ENCODE data around the gene SMG5. TPM values are rescaled to one million over a fixed set of nuclear protein-coding genes. Genes with fewer than 3 reads are reported as not detected.

SMG5 gene
- total RNA-seq, 4 donors from 2014 or later: 58.0 to 85.8 (median 67.5) TPM

DNA sequence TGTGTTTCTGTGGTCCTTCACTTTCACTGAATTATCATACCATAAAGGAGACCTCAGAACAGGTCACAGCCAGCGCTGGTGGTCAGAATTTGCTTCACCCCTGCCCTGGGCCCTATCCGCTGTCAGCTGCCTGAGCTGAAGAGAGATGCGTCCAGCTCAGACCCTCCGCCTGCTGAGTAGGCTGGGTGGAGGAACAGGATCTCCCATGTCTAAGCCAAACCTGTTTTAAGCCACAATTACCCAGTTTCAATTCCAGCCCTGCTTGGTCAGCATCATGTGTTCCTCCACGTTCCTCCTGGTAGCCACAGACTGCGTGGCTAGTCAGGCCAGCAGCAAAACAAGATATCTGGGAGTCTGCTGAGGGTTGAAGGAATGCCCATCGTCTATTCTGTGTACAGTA lies 54.1 kb downstream of the SMG5 start:
- Histone ChIP-seq H3K27me3 (no peaks in the 10 kb centered on the region), H3K36me3 (peaks cover 0 to 68% (median 0%) of the 10 kb centered on the region in 3 donors), H3K27ac (no peak overlapping the region), H3K9me3 (no peaks in the 10 kb centered on the region), H3K4me3 (no peak overlapping the region), H3K4me1 (peaks cover 0 to 18% (median 3%) of the 10 kb centered on the region in 4 donors)
- TF ChIP-seq, protein P1, sequence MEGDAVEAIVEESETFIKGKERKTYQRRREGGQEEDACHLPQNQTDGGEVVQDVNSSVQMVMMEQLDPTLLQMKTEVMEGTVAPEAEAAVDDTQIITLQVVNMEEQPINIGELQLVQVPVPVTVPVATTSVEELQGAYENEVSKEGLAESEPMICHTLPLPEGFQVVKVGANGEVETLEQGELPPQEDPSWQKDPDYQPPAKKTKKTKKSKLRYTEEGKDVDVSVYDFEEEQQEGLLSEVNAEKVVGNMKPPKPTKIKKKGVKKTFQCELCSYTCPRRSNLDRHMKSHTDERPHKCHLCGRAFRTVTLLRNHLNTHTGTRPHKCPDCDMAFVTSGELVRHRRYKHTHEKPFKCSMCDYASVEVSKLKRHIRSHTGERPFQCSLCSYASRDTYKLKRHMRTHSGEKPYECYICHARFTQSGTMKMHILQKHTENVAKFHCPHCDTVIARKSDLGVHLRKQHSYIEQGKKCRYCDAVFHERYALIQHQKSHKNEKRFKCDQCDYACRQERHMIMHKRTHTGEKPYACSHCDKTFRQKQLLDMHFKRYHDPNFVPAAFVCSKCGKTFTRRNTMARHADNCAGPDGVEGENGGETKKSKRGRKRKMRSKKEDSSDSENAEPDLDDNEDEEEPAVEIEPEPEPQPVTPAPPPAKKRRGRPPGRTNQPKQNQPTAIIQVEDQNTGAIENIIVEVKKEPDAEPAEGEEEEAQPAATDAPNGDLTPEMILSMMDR (IDR thresholded peaks at IDR 0.05): no peak
- TF ChIP-seq EP300 (IDR thresholded peaks at IDR 0.05): no peak
- no peak for TF ChIP-seq POLR2A (IDR thresholded peaks at IDR 0.05)
- no peak for DNase-seq (ENCODE audit: low spot score in 2 of 2)
- WGBS, 2 donors: 63 to 85% methylated on average over 7 of the region's 7 CpGs

DNA sequence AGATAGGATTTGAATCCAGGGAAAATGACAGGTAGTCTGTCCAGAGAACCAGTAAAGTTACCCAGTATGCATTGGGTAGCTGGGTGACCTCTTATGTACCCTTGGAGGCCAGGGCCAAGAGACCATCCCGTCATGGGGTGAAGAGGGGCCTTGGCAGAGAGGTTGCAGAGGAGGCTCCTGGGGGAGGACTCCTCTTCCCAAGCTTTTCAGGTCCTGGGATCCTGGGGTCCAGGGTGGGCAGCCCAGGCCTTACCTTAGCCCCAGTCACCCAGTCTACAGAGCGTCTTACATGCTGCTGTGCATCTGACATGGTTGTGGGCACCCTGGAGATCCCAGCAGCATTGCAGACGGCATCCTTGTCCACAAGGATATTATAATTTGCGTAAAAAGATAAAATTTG lies 55.8 kb downstream of the SMG5 start:
- Histone ChIP-seq H3K4me1 (peaks cover 0 to 18% (median 3%) of the 10 kb centered on the region in 4 donors), H3K36me3 (peaks cover 0 to 71% (median 3%) of the 10 kb centered on the region in 3 donors), H3K9me3 (no peaks in the 10 kb centered on the region), H3K27me3 (no peaks in the 10 kb centered on the region), H3K27ac (no peak overlapping the region), H3K4me3 (no peak overlapping the region)
- WGBS, 2 donors: 76 to 87% methylated on average over 4 of the region's 4 CpGs
- TF ChIP-seq, protein P1 (IDR thresholded peaks at IDR 0.05): no peak
- DNase-seq (ENCODE audit: low spot score in 2 of 2): no peak

DNA sequence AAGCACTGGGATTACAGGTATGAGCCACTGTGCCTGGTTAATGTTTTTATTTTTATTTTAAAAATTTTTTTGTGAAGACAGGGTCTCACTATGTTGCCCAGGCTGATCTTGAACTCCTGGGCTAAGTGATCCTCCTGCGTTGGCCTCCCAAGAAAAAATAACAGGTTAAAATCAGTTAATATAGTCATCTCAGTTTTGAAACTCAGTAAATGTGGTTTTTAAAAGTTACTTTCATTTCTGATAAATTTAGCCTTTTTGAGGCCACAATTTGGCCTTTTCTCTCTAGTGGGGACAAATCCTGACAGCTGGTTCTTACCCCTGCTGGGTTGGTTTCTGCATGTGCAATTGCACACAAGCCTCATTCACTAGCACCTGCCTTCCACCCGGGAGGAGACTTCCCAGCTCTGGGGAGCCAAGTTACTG lies 56.5 kb downstream of the SMG5 start:
- 65 to 68% methylated on average over 2 of the region's 2 CpGs for WGBS, 2 donors
- H3K27ac ChIP-seq: peak overlapping the region in 2 of 4 donors; percentile 10 to 71
- TF ChIP-seq EP300 (IDR thresholded peaks at IDR 0.05) (no peak), POLR2A (IDR thresholded peaks at IDR 0.05) (no peak)
- TF ChIP-seq, protein P1 (IDR thresholded peaks at IDR 0.05): no peak
- no peaks in the 10 kb centered on the region for H3K9me3 ChIP-seq
- H3K36me3 ChIP-seq: peaks cover 0 to 74% (median 3%) of the 10 kb centered on the region in 3 donors
- no peak overlapping the region for H3K4me3 ChIP-seq
- no peak for DNase-seq (ENCODE audit: low spot score in 2 of 2)
- H3K27me3 ChIP-seq: no peaks in the 10 kb centered on the region
- peaks cover 0 to 18% (median 3%) of the 10 kb centered on the region in 4 donors for H3K4me1 ChIP-seq

DNA sequence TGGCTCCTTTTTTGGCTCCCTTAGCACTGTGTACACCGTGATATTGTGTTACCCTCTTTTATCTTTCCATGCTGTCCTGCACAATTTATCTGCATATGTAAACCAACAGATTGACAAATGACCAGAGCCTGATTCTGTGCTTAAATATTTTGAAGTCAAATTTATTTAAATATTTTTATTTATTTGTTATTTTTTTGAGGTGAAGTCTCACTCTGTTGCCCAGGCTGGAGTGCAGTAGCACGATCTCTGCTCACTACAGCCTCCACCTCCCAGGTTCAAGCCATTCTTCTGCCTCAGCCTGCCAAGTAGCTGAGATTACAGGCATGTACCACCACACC lies 57.0 kb downstream of the SMG5 start:
- no peak for DNase-seq (ENCODE audit: low spot score in 2 of 2)
- Histone ChIP-seq H3K27ac (peak overlapping the region in 2 of 4 donors; percentile 10 to 71), H3K36me3 (peaks cover 0 to 77% (median 3%) of the 10 kb centered on the region in 3 donors), H3K4me1 (peaks cover 0 to 18% (median 3%) of the 10 kb centered on the region in 4 donors), H3K4me3 (no peak overlapping the region), H3K9me3 (no peaks in the 10 kb centered on the region), H3K27me3 (no peaks in the 10 kb centered on the region)
- WGBS, 2 donors: 10 to 22% methylated on average over 2 of the region's 2 CpGs
- no peak for TF ChIP-seq POLR2A (IDR thresholded peaks at IDR 0.05)
- TF ChIP-seq, protein P1 (IDR thresholded peaks at IDR 0.05): no peak

DNA sequence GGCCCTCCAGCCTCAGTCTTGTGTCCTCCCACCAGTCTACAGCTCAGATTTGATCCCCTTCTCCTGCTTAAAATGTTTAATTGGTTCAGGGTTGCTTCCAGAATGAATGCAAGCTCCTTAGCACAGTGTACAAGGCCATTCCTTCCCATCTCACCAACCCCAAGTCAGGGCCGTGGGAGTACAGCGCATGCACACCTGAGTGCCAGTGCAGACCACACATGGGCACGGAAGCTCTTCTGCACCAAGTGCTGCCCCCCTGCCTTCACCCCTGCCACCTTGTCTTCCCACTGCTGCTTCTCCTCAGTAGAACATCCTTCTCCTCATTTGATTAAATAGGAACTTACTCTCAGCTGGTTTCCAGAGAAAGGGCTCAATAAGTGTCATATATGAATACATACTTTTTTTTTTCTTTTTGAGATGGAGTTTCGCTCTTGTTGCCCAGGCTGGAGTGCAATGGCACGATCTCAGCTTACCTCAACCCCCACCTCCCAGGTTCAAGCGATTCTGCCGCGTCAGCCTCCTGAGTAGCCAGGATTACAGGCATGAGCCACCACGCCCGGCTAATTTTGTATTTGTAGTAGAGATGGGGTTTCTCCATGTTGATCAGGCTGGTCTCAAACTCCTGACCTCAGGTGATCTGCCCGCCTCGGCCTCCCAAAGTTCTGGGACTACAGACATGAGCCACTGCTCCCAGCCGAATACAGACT lies 60.5 kb downstream of the SMG5 start:
- no peak for DNase-seq (ENCODE audit: low spot score in 2 of 2)
- no peak overlapping the region for H3K27ac ChIP-seq
- H3K9me3 ChIP-seq: no peaks in the 10 kb centered on the region
- TF ChIP-seq, protein P1 (IDR thresholded peaks at IDR 0.05): no peak
- TF ChIP-seq EP300 (IDR thresholded peaks at IDR 0.05) (no peak), POLR2A (IDR thresholded peaks at IDR 0.05) (no peak)
- no peaks in the 10 kb centered on the region for H3K27me3 ChIP-seq
- no peak overlapping the region for H3K4me3 ChIP-seq
- 93 to 95% methylated on average over 13 of the region's 13 CpGs for WGBS, 2 donors
- peaks cover 0 to 56% (median 3%) of the 10 kb centered on the region in 3 donors for H3K36me3 ChIP-seq
- peaks cover 0 to 22% (median 3%) of the 10 kb centered on the region in 4 donors for H3K4me1 ChIP-seq

Measured in tibial nerve (tissue), 4 donors.